ENCODE data around the gene ANXA8. TPM values are rescaled to one million over a fixed set of nuclear protein-coding genes. Genes with fewer than 3 reads are reported as not detected.

Gene ANXA8
- total and polyA plus RNA-seq, 2 donors (not counting 1 experiment from before 2014, with no cell fraction given) = 0.08 TPM; not detected in 1

GRCh38 chr10:47420305-47421056 lies 63.4 kb downstream of the ANXA8 start:
- no peak overlapping the region for H3K4me3 ChIP-seq (replicated peaks in 1 of 4; ENCODE audit: control extremely low read depth in 1 of 4, insufficient read depth in 1 of 4, low read depth in 3 of 4, low read length in 4 of 4)
- no peaks in the 10 kb centered on the region for H3K4me1 ChIP-seq (ENCODE audit: control insufficient read depth, extremely low read depth, insufficient read depth, low read length)
- DNase-seq (ENCODE audit: low read depth in 2 of 2) = no peak
- no peak overlapping the region for H3K9ac ChIP-seq (ENCODE audit: insufficient read depth, low read length)
- H3K27me3 ChIP-seq (ENCODE audit: control insufficient read depth, insufficient read depth, low read length) = no peaks in the 10 kb centered on the region
- no peak for TF ChIP-seq EZH2 (IDR thresholded peaks at IDR 0.05; ENCODE audit: low read length, missing control alignments)
- TF ChIP-seq CTCF (conservative IDR thresholded peaks at IDR 0.05 in 1 of 2, IDR thresholded peaks at IDR 0.05 in 1 of 2; ENCODE audit: low read depth in 1 of 2, low read length in 2 of 2) = no peak
- no peaks in the 10 kb centered on the region for H3K9me3 ChIP-seq (ENCODE audit: control insufficient read depth, insufficient read depth, low read depth, low read length)
- no peak overlapping the region for H3K4me2 ChIP-seq (ENCODE audit: extremely low read depth, insufficient read depth, low read length)
- no peaks in the 10 kb centered on the region for H4K20me1 ChIP-seq (ENCODE audit: control insufficient read depth, extremely low read depth, insufficient read depth, low read length)
- H3K27ac ChIP-seq (ENCODE audit: insufficient read depth, low read length) = no peak overlapping the region
- no peaks in the 10 kb centered on the region for H3K79me2 ChIP-seq (ENCODE audit: control insufficient read depth, insufficient read depth, low read length)
- no peaks in the 10 kb centered on the region for H3K36me3 ChIP-seq (ENCODE audit: control insufficient read depth, insufficient read depth, low read length)
- H2AFZ ChIP-seq (ENCODE audit: low read length) = no peak overlapping the region

GRCh38 chr10:47419421-47419820 lies 64.5 kb downstream of the ANXA8 start:
- no peaks in the 10 kb centered on the region for H3K4me1 ChIP-seq (ENCODE audit: control insufficient read depth, extremely low read depth, insufficient read depth, low read length)
- no peak overlapping the region for H3K9ac ChIP-seq (ENCODE audit: insufficient read depth, low read length)
- no peak overlapping the region for H3K4me2 ChIP-seq (ENCODE audit: extremely low read depth, insufficient read depth, low read length)
- TF ChIP-seq EZH2 (IDR thresholded peaks at IDR 0.05; ENCODE audit: low read length, missing control alignments) (no peak), CTCF (conservative IDR thresholded peaks at IDR 0.05 in 1 of 2, IDR thresholded peaks at IDR 0.05 in 1 of 2; ENCODE audit: low read depth in 1 of 2, low read length in 2 of 2) (no peak)
- no peaks in the 10 kb centered on the region for H3K36me3 ChIP-seq (ENCODE audit: control insufficient read depth, insufficient read depth, low read length)
- H3K4me3 ChIP-seq (replicated peaks in 1 of 4; ENCODE audit: control extremely low read depth in 1 of 4, insufficient read depth in 1 of 4, low read depth in 3 of 4, low read length in 4 of 4) = no peak overlapping the region
- H3K27ac ChIP-seq (ENCODE audit: insufficient read depth, low read length) = no peak overlapping the region
- H3K9me3 ChIP-seq (ENCODE audit: control insufficient read depth, insufficient read depth, low read depth, low read length) = no peaks in the 10 kb centered on the region
- H3K27me3 ChIP-seq (ENCODE audit: control insufficient read depth, insufficient read depth, low read length) = no peaks in the 10 kb centered on the region
- H2AFZ ChIP-seq (ENCODE audit: low read length) = no peak overlapping the region
- H4K20me1 ChIP-seq (ENCODE audit: control insufficient read depth, extremely low read depth, insufficient read depth, low read length) = no peaks in the 10 kb centered on the region
- H3K79me2 ChIP-seq (ENCODE audit: control insufficient read depth, insufficient read depth, low read length) = no peaks in the 10 kb centered on the region
- no peak for DNase-seq (ENCODE audit: low read depth in 2 of 2)

GRCh38 chr10:47418966-47419365 lies 64.9 kb downstream of the ANXA8 start:
- DNase-seq (ENCODE audit: low read depth in 2 of 2) = no peak
- Histone ChIP-seq H3K4me2 (ENCODE audit: extremely low read depth, insufficient read depth, low read length) (no peak overlapping the region), H3K4me3 (replicated peaks in 1 of 4; ENCODE audit: control extremely low read depth in 1 of 4, insufficient read depth in 1 of 4, low read depth in 3 of 4, low read length in 4 of 4) (no peak overlapping the region), H3K9ac (ENCODE audit: insufficient read depth, low read length) (no peak overlapping the region), H3K9me3 (ENCODE audit: control insufficient read depth, insufficient read depth, low read depth, low read length) (no peaks in the 10 kb centered on the region), H3K36me3 (ENCODE audit: control insufficient read depth, insufficient read depth, low read length) (no peaks in the 10 kb centered on the region), H3K79me2 (ENCODE audit: control insufficient read depth, insufficient read depth, low read length) (no peaks in the 10 kb centered on the region), H2AFZ (ENCODE audit: low read length) (no peak overlapping the region), H3K27me3 (ENCODE audit: control insufficient read depth, insufficient read depth, low read length) (no peaks in the 10 kb centered on the region), H3K27ac (ENCODE audit: insufficient read depth, low read length) (no peak overlapping the region), H3K4me1 (ENCODE audit: control insufficient read depth, extremely low read depth, insufficient read depth, low read length) (no peaks in the 10 kb centered on the region), H4K20me1 (ENCODE audit: control insufficient read depth, extremely low read depth, insufficient read depth, low read length) (no peaks in the 10 kb centered on the region)
- no peak for TF ChIP-seq EZH2 (IDR thresholded peaks at IDR 0.05; ENCODE audit: low read length, missing control alignments)
- no peak for TF ChIP-seq CTCF (conservative IDR thresholded peaks at IDR 0.05 in 1 of 2, IDR thresholded peaks at IDR 0.05 in 1 of 2; ENCODE audit: low read depth in 1 of 2, low read length in 2 of 2)
